Subcutaneous abdominal adipose tissue (tissue), 5 donors: ENCODE measurements around the gene PITX2.

Experiments used
- H3K27ac ChIP-seq: one replicate; pipeline ENCODE4 v1.7.0; 2013; ENCODE audit warnings: low read depth, mild to moderate bottlenecking, inconsistent platforms, low read length, moderate library complexity
- H3K27me3 ChIP-seq, 5 donors: one replicate each; pipeline ENCODE4 v1.7.0; 2013; ENCODE audit warnings: low read length in 5 of 5, inconsistent platforms in 1 of 5; ENCODE audit not compliant: control insufficient read depth in 5 of 5, insufficient read depth in 4 of 5
- H3K36me3 ChIP-seq, 5 donors: one replicate each; pipeline ENCODE4 v1.7.0; 2013; ENCODE audit warnings: low read length in 5 of 5; ENCODE audit not compliant: control insufficient read depth in 5 of 5, insufficient read depth in 5 of 5
- H3K4me1 ChIP-seq, 5 donors: one replicate each; pipeline ENCODE4 v1.7.0; 2013; ENCODE audit warnings: low read length in 5 of 5, mild to moderate bottlenecking in 3 of 5, moderate library complexity in 1 of 5; ENCODE audit not compliant: control insufficient read depth in 5 of 5, insufficient read depth in 5 of 5
- H3K4me3 ChIP-seq, 5 donors: one replicate each; pipeline ENCODE4 v1.7.0; 2013; ENCODE audit warnings: low read length in 5 of 5, low read depth in 1 of 5
- H3K9ac ChIP-seq, 5 donors: one replicate each; pipeline ENCODE4 v1.7.0; 2013; ENCODE audit warnings: low read length in 5 of 5, mild to moderate bottlenecking in 4 of 5, moderate library complexity in 3 of 5
- H3K9me3 ChIP-seq, 5 donors: one replicate each; pipeline ENCODE4 v1.7.0; 2013; ENCODE audit warnings: low read length in 5 of 5; ENCODE audit not compliant: control insufficient read depth in 5 of 5
- donor health status: healthy.
- donor health status: healthy.
- donor health status: healthy.
- donor health status: healthy.
- donor health status: healthy.

The PITX2 gene

DNA sequence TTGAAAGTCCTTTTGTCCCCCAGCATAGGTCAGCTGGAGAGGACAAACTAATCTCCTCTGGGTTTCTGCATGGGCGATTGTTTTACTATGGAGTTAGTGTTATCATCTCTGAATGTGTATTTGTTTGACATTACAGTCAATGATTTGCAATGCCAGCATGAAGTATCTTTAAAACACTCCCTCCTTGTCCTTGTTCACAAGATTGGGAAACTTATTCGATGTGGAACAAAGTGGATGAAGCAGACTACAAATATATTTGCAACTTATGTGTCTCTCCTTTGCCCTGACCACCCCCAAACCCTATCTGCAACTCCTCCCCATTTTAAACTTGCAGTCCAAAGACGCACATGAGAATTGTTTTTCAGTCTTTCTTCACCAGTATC lies 1.5 kb upstream of the PITX2 start:
- Histone ChIP-seq H3K9me3 (no peaks in the 10 kb centered on the region), H3K27ac (no peak overlapping the region), H3K36me3 (no peaks in the 10 kb centered on the region), H3K4me3 (no peak overlapping the region), H3K4me1 (peaks cover 0 to 32% (median 27%) of the 10 kb centered on the region in 5 donors), H3K27me3 (peaks cover 7 to 78% (median 52%) of the 10 kb centered on the region in 5 donors), H3K9ac (no peak overlapping the region)

DNA sequence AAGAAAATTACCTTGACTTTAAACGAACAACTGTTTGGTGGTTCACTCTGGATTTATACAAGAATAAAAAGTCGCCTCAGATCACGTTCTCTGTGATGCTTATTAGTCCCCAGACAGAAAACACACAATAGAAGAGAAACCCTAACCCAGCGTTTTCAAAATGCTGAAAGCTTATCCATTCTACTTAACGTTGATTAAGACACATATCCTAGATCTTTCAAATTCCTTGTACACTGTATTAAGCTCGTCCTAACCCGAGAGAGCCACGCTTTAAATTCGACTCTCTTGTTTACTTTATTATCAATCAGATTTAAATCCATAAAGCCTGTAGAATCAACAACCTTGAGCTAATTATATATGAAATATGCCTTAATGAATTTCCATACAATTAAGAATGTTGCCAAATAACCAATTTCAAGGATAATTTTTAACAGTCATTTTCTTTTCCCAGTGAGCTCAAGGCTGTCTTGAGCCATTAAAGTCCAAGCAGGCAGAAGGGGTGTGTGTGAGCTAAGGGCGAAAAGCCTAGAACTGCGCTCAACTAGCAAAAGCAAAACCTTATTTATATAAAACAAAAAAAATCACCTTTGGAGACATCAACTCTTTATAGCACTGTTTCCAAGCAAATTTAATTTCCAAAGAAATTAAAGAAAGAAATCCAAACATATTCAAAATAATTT lies 981 bp upstream of the PITX2 start:
- peaks cover 6 to 76% (median 50%) of the 10 kb centered on the region in 5 donors for H3K27me3 ChIP-seq
- H3K4me1 ChIP-seq, result peaks cover 0 to 32% (median 27%) of the 10 kb centered on the region in 5 donors
- no peaks in the 10 kb centered on the region for H3K36me3 ChIP-seq
- H3K27ac ChIP-seq, result no peak overlapping the region
- H3K9me3 ChIP-seq, result no peaks in the 10 kb centered on the region
- H3K9ac ChIP-seq, result peak overlapping the region in 1 of 5 donors; percentile 59
- H3K4me3 ChIP-seq, result peak overlapping the region in 2 of 5 donors; percentile 68 to 80

DNA sequence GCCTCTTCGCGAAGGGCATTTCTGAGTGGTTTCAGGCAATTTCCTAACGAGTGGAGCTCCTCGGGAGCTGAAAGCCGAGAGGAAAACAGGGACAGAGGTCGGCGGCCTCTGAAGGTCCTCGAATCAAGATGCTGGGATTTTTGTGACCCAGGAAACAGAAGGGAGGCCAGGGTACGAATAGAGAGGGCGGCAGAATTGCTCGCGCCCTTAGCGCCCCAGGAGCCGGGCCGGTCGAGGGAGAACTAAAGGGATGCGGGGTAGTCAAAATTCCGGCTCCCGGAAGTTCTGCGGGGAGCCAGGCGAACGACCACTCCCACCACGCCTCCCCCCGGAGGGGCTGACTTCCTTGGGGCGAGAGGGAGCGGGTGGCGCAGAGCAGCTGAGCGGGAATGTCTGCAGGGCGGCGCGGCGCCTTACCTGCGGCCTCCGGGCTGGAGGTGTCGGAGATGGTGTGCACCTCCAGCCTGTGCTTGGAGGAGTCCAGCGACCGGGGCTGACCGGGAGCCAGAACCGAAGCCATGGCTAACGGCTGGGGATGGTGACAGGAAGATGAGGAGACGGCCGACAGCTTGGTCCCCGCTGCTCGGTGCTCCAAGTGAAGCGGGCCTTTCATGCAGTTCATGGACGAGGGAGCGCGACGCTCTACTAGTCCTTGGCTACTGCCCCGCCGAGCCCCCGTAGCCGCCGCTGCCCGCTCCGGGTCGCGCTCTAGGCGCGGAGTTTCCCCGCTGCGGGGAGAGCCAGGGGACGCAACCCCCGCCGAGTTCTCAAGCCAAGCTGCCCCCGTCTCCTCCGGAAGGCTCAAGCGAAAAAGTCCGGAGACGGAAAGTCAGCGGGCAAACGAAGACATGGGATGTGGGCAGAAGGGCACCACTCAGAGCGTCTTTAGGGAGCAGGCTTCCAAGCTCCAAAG lies 782 bp downstream of the PITX2 start:
- Histone ChIP-seq H3K9me3 (peaks cover 0 to 2% (median 0%) of the 10 kb centered on the region in 5 donors), H3K27me3 (peaks cover 6 to 68% (median 48%) of the 10 kb centered on the region in 5 donors), H3K27ac (no peak overlapping the region), H3K4me1 (peaks cover 0 to 37% (median 27%) of the 10 kb centered on the region in 5 donors), H3K36me3 (peaks cover 0 to 4% (median 0%) of the 10 kb centered on the region in 5 donors), H3K9ac (peak overlapping the region in 3 of 5 donors; percentile 23 to 77 (median 46)), H3K4me3 (peak overlapping the region; percentile 47 to 82 (median 75))

DNA sequence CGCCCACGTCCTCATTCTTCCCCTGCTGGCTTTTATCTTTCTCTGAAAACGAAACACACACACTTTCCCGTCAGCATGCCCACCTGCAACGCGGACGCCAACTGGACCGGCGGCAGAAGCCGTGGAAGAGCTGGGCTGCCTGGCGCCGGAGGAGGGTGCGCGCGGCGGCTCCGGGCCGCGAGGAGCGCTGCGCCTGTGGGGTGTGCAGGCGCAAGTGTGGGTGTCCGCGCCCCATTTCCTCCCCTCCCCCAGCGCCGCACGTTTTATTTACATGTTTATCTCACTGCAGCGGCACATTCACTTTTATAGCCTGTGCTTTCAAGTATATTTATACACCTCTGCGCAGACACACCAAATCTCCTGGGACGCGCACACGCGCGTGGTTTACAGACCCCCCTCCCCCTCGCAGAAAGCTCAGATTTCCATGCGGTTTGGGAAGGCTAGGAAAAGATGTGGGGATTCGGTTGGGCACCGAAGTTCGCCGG lies 1.5 kb downstream of the PITX2 start:
- H3K27ac ChIP-seq, result no peak overlapping the region
- H3K4me3 ChIP-seq, result peak overlapping the region; percentile 47 to 80 (median 65)
- peaks cover 0 to 37% (median 27%) of the 10 kb centered on the region in 5 donors for H3K4me1 ChIP-seq
- H3K9me3 ChIP-seq, result peaks cover 0 to 2% (median 0%) of the 10 kb centered on the region in 5 donors
- H3K27me3 ChIP-seq, result peaks cover 6 to 62% (median 44%) of the 10 kb centered on the region in 5 donors
- peaks cover 0 to 4% (median 0%) of the 10 kb centered on the region in 5 donors for H3K36me3 ChIP-seq
- peak overlapping the region in 1 of 5 donors; percentile 77 for H3K9ac ChIP-seq

DNA sequence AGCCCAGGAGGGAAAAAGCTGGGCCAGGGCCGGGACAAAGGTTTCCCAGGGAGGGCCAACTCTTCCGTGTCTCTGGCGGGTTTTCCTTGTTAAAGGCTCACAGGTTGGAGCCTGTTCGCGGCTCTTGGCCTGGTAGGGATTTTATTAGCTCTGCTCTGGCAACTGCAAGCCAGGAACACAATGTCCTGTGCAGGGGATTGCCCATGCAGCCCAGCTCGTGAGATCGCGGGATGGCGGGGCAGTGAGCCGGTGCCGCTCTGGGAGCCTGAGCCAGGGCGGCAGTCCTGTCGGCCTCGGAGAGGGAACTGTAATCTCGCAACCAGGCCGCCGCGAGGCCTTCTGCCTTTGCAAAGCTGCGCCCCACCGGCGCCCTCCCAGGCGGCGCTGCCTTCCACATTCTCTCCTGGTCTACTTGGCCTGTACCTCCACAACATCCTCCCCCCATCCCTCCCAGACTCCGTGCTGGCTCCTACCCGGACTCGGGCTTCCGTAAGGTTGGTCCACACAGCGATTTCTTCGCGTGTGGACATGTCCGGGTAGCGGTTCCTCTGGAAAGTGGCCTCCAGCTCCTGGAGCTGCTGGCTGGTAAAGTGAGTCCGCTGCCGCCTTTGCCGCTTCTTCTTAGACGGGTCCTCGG lies 2.1 kb downstream of the PITX2 start:
- H3K4me3 ChIP-seq, result peak overlapping the region; percentile 45 to 80 (median 65)
- no peak overlapping the region for H3K9ac ChIP-seq
- H3K36me3 ChIP-seq, result peaks cover 0 to 4% (median 0%) of the 10 kb centered on the region in 5 donors
- peaks cover 0 to 37% (median 27%) of the 10 kb centered on the region in 5 donors for H3K4me1 ChIP-seq
- H3K27ac ChIP-seq, result no peak overlapping the region
- H3K27me3 ChIP-seq, result peaks cover 4 to 60% (median 44%) of the 10 kb centered on the region in 5 donors
- peaks cover 0 to 2% (median 0%) of the 10 kb centered on the region in 5 donors for H3K9me3 ChIP-seq

DNA sequence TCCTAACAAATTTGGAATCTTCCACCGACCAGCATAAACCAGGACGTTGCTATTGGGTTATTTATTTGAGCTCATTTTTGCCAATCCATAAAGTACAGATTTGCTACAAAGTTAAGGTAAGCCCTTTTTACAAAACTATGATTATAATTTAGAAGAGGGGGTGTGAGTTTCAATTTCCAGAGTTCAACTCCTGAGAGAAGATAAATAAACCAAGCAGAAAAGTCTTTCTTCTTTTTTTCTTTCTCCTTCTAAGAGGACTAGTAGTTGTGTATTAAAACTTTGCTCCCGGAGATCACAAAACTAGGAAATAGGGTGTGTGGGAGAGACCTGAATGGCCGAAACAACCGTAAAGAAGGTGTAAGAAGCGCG lies 2.6 kb downstream of the PITX2 start:
- Histone ChIP-seq H3K9ac (no peak overlapping the region), H3K4me3 (no peak overlapping the region), H3K36me3 (peaks cover 0 to 4% (median 0%) of the 10 kb centered on the region in 5 donors), H3K4me1 (peaks cover 0 to 37% (median 27%) of the 10 kb centered on the region in 5 donors), H3K27ac (no peak overlapping the region), H3K9me3 (peaks cover 0 to 2% (median 0%) of the 10 kb centered on the region in 5 donors), H3K27me3 (peaks cover 3 to 60% (median 44%) of the 10 kb centered on the region in 5 donors)

DNA sequence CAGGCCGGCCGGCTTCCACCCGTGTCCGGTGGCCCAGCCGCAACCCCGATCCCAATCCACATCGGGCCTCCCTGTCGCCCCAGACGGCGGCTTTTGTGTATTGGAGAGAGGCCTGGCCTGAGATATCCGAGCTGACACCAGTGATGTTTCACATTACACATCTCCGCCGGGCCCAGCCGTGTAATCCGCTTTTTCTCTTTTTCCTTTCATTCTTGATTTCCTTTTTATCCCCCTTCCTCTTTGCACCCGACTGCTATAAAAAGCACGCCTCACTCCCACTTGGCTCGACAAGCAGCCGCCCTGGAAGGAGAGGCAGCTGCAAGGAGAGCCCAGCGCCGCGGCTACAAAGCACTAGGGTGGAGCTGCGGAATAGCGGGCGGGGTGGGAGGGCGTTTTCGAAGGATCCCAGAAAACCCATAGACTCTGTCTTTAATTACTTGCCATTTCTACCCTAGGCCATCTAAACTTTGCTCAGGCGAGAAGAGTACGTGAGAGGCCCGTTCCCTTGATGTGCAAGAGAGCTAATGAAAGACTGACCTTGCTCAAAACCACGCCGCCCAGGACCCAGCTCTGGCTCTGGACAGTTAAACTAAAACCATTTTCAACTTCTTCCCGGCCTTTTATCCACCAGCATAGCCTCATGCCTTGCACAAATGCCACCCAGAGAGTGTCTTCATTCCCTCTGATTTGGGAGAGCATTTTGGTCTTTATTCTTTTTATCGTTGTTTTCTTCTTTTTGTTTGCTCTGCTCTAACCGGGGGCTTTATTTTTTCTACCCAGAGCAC lies 3.2 kb downstream of the PITX2 start:
- Histone ChIP-seq H3K9ac (no peak overlapping the region), H3K9me3 (peaks cover 0 to 2% (median 0%) of the 10 kb centered on the region in 5 donors), H3K27me3 (peaks cover 8 to 59% (median 44%) of the 10 kb centered on the region in 5 donors), H3K27ac (no peak overlapping the region), H3K4me3 (no peak overlapping the region), H3K36me3 (peaks cover 0 to 4% (median 0%) of the 10 kb centered on the region in 5 donors), H3K4me1 (peaks cover 0 to 37% (median 27%) of the 10 kb centered on the region in 5 donors)

DNA sequence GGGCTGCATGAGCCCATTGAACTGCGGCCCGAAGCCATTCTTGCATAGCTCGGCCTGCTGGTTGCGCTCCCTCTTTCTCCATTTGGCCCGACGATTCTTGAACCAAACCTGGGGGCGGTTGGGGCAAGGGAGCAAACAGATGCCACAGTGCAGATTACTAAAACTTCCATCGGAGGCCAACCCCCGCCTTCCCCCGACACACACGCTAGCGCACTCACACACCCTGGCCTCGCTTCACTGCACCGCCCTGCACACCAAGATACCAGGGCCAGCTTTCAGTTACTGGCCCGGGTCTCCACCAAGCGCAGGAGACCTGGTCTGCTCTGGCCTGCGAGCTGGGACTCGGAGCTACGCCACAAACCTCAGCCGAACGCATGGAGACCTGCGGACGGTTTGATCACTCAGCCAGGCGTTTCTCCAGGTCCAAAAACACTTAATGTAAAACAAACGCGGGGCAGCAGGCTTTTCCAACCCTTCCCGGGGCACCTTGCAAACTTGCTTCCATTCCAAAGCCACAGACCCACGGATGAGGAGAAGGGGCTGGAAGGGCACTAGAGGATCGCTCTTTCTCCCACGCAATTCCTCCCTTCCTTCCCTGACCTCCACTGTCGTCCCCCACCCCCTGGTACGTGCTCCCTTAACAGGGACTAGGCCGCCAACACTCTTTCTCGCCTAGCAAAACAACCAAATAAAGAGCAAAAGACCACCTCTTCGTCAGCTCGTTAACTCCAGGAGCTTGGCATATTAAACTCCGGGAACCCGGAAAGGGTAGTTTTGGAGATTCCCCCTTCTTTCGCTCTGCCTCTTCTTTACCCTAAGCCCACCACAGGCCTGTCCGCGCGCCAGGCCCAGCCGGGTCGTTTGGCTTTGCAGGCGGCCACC lies 4.1 kb downstream of the PITX2 start:
- Histone ChIP-seq H3K27me3 (peaks cover 8 to 60% (median 48%) of the 10 kb centered on the region in 5 donors), H3K9ac (no peak overlapping the region), H3K4me1 (peaks cover 0 to 37% (median 27%) of the 10 kb centered on the region in 5 donors), H3K9me3 (peaks cover 0 to 2% (median 0%) of the 10 kb centered on the region in 5 donors), H3K4me3 (no peak overlapping the region), H3K27ac (no peak overlapping the region), H3K36me3 (peaks cover 0 to 4% (median 0%) of the 10 kb centered on the region in 5 donors)
